Neural crest cell (in vitro differentiated cells): ENCODE data around the gene WDFY4. TPM values are rescaled to one million over a fixed set of nuclear protein-coding genes. Genes with fewer than 3 reads are reported as not detected.

Experiments used
- DNase-seq: peaks from one replicate; pipeline ENCODE4 v3.0.0; 2021; ENCODE audit warnings: low read depth, mixed read lengths, low spot score
- H3K27ac Mint-ChIP-seq: one replicate; pipeline ENCODE4 v1.8.0; 2021; ENCODE audit warnings: mild to moderate bottlenecking, mixed read lengths; ENCODE audit not compliant: unreplicated experiment
- H3K27me3 Mint-ChIP-seq: 2 replicates; pipeline ENCODE4 v1.8.0; 2021; ENCODE audit warnings: low read depth, mild to moderate bottlenecking, mixed read lengths
- H3K36me3 Mint-ChIP-seq: 2 replicates; pipeline ENCODE4 v1.8.0; 2021; ENCODE audit warnings: low read depth, mild to moderate bottlenecking, mixed read lengths
- H3K4me1 Mint-ChIP-seq: 2 replicates; pipeline ENCODE4 v1.8.0; 2021; ENCODE audit warnings: mixed read lengths
- H3K4me3 Mint-ChIP-seq: one replicate; pipeline ENCODE4 v1.8.0; 2021; ENCODE audit warnings: mild to moderate bottlenecking, mixed read lengths
- H3K9me3 Mint-ChIP-seq: 2 replicates; pipeline ENCODE4 v1.8.0; 2021; ENCODE audit warnings: mixed read lengths
- total RNA-seq: library from RNA; stranded (reverse); gene quantifications from 2 replicates; pipeline ENCODE4 v1.2.1, GENCODE V29; 2021
- TF ChIP-seq, protein P1 (sequence below): fragments of 200-600 bp; sonication (generic); conservative IDR thresholded peaks from 2 replicates; pipeline ENCODE4 v1.5.0; 2021; ENCODE audit warnings: antibody characterized with exemption, mild to moderate bottlenecking

The WDFY4 gene
- total RNA-seq, 1 donor from 2014 or later, result not detected

DNA sequence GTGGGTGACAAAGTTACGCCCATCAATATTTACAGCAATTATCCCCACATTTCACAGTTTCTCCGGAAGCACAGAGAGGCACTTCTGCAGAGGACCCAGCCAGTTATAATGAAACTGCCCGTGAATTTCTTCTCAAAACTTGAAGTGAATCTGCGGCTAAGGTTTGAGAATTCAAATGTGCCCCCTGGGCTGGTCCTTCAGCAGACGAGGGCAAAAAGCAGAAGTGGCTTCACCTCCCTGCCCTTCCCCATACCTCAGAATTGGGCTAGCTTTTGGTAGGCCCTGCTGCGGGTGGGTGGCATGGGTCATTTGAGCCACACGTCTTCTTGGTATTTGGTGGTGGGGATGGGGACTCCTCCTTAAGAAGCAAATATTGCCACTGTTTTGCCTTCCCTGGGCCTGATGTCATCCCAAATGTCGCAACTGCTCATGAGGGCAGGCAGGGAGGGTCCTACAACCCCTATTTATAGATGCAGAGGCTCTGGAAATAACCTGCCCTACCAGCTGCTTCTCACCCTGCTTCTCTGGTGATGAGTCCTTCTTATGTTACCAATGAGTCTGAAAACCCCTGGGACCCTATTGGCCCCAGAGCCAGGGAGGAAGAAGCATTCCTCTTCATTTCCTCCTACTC lies 16.6 kb upstream of the WDFY4 start:
- TF ChIP-seq, protein P1, sequence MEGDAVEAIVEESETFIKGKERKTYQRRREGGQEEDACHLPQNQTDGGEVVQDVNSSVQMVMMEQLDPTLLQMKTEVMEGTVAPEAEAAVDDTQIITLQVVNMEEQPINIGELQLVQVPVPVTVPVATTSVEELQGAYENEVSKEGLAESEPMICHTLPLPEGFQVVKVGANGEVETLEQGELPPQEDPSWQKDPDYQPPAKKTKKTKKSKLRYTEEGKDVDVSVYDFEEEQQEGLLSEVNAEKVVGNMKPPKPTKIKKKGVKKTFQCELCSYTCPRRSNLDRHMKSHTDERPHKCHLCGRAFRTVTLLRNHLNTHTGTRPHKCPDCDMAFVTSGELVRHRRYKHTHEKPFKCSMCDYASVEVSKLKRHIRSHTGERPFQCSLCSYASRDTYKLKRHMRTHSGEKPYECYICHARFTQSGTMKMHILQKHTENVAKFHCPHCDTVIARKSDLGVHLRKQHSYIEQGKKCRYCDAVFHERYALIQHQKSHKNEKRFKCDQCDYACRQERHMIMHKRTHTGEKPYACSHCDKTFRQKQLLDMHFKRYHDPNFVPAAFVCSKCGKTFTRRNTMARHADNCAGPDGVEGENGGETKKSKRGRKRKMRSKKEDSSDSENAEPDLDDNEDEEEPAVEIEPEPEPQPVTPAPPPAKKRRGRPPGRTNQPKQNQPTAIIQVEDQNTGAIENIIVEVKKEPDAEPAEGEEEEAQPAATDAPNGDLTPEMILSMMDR, result no peak
- Mint-ChIP-seq H3K4me1 (peaks cover 10% of the 10 kb centered on the region), H3K27me3 (peaks cover 2% of the 10 kb centered on the region), H3K36me3 (no peaks in the 10 kb centered on the region), H3K27ac (no peak overlapping the region), H3K4me3 (no peak overlapping the region), H3K9me3 (no peaks in the 10 kb centered on the region)
- DNase-seq, result no peak

GRCh38 chr10:48670978-48671913 lies 13.4 kb upstream of the WDFY4 start:
- Mint-ChIP-seq H3K27ac (no peak overlapping the region), H3K36me3 (no peaks in the 10 kb centered on the region), H3K27me3 (peaks cover 2% of the 10 kb centered on the region), H3K4me1 (peaks cover 10% of the 10 kb centered on the region), H3K9me3 (no peaks in the 10 kb centered on the region), H3K4me3 (no peak overlapping the region)
- peak; percentile 33 for DNase-seq
- TF ChIP-seq, protein P1, result no peak

- no peaks in the 10 kb centered on the region for H3K9me3 Mint-ChIP-seq
- peaks cover 2% of the 10 kb centered on the region for H3K27me3 Mint-ChIP-seq
- no peak for DNase-seq
- H3K4me3 Mint-ChIP-seq, result no peak overlapping the region
- H3K36me3 Mint-ChIP-seq, result no peaks in the 10 kb centered on the region
- H3K4me1 Mint-ChIP-seq, result peaks cover 10% of the 10 kb centered on the region
- no peak overlapping the region for H3K27ac Mint-ChIP-seq
- TF ChIP-seq, protein P1, result no peak
These were observed 12.6 kb upstream of the WDFY4 start for GRCh38 chr10:48671914-48672595.

GRCh38 chr10:48672596-48673265 lies 11.9 kb upstream of the WDFY4 start:
- no peak for DNase-seq
- Mint-ChIP-seq H3K27me3 (peaks cover 2% of the 10 kb centered on the region), H3K27ac (no peak overlapping the region), H3K4me3 (no peak overlapping the region), H3K4me1 (peaks cover 10% of the 10 kb centered on the region), H3K36me3 (no peaks in the 10 kb centered on the region), H3K9me3 (peaks cover 3% of the 10 kb centered on the region)
- TF ChIP-seq, protein P1, result no peak

DNA sequence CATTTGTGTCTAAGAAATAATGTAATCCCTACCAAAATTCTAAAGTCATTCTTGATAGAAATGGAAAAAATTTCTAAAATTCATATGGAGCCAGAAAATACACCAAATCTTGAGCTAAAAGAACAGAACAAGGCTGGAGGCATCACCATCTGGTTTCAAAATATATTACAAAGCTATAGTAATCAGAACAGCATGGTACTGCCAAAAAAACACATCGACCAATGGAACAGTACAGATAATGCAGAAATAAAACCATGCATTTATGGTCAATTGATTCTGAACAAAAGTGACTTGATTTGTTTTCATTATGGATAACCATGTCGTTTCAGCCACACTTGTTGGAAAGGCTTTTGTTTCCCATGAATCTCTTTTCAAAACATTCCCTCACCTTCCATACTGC lies 7.0 kb upstream of the WDFY4 start:
- no peak overlapping the region for H3K4me3 Mint-ChIP-seq
- no peaks in the 10 kb centered on the region for H3K27me3 Mint-ChIP-seq
- TF ChIP-seq, protein P1, result no peak
- H3K4me1 Mint-ChIP-seq, result no peaks in the 10 kb centered on the region
- no peak for DNase-seq
- peaks cover 3% of the 10 kb centered on the region for H3K36me3 Mint-ChIP-seq
- H3K9me3 Mint-ChIP-seq, result peaks cover 9% of the 10 kb centered on the region
- no peak overlapping the region for H3K27ac Mint-ChIP-seq
